NOMO-1 treated with dmso at 0.1 percent for 144 hours (cell line): ENCODE data around the gene FAM25C.
"Not testable (repeated sequence)": the region's sequence is repeated elsewhere in the genome, so short reads cannot be mapped to it uniquely, and the experiment has no call there.

Source experiments
- DNase-seq: peaks from one replicate; lab custom pipeline; 2025; ENCODE audit not compliant: unreplicated experiment; lab: John Stamatoyannopoulos, UW

The FAM25C gene

DNA sequence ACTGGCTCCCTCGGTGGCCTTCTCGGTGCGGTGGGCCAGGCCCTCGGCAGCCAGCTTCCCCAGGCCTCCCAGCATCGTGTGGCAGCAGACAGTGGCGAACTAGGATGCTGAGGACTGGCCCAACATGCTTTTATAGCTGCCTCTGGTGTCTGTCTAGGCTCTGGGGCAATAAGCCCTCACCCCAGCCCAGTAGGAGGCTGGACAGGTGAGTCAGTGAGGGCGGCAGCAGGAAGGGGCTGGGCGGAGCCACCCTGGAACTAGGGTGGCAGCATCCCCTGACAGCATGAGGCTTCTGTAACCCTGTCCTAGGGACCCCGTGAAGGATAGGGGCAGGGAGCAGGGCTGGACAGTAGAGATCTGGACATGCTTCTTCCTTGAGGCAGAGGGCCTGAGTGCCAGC is at the start of gene FAM25C:
Gene FAM25C, minus strand, starts transcription at position 101 of the 400 bp plus-strand sequence. Its CDS starts 26 bp downstream, at position 75.
- DNase-seq, result not testable (repeated sequence)

DNA sequence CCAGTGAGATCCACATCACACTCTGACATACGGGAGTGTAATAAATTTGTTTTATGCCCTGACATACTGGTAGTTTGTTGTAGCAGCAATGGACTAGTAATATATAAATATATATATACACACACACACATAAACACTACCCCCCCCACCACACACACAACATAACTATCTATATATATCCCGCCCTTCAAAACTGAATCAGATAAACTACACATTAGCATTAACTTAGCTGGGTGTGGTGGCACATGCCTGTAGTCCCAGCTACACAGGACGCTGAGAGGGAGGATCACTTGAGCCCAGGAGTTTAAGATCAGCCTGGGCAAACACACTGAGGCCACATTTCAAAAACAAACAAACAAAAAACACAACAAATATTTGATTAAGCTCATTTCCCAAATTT is 45.0 kb upstream of the FAM25C start:
- not testable (repeated sequence) for DNase-seq

DNA sequence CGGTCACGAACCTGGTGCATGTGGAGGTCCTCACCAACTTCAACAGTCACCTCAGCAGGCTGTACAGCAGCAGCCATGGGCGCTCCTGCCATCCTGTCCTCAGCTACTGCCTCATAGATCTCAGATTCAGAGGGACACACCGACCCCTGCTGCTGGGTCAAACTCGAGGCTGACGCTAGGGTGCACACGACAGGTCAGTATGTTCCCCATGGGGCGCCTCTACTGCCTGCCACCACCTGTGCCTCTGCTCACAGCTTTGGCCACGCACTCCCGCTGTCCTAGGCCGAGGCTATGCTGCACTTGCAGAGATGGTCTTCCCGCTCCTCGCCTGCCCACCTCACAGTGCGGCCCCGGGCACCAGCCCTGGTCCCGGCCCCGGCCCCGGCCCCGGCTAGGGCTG is 31.8 kb upstream of the FAM25C start:
- not testable (repeated sequence) for DNase-seq

DNA sequence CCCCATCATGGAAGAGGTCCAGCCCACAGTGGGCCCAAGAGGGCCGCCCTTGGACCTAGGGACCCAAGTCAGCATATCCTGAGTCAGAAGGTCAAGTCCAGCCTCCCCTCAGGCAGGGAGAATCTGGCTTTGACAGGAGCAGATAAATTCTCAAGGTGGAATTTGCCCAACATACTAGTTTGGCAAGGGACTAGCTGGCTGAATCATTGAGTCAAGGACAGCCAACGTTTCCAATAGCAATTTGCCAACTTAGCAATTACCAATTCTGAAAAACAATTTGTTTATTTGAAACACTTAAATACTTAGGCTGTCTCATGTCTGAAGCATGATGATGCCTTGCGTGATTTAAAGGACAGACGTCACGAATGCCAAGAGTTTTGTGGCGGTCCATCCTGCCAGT is 2.7 kb upstream of the FAM25C start:
- DNase-seq, result not testable (repeated sequence)

DNA sequence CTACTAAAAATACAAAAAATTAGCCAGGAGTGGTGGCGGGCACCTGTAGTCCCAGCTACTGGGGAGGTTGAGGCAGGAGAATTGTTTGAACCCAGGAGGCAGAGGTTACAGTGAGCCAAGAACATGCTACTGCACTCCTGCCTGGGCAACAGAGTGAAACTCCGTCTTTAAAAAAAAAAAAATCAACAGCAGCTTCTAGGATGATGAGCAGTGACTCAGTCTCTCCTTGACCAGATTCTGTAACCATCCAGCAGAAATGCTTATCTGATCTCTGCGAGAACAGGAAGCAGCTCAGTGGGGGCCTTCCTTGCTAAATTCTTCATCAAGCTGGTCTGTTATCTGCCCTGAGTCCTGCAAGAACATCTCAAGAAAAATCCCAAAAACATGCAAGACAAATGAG is 5.5 kb downstream of the FAM25C start:
- DNase-seq, result not testable (repeated sequence)

- DNase-seq, result not testable (repeated sequence)
Measured at GRCh38 chr10:47992560-47992959, 7.0 kb downstream of the FAM25C start.

DNA sequence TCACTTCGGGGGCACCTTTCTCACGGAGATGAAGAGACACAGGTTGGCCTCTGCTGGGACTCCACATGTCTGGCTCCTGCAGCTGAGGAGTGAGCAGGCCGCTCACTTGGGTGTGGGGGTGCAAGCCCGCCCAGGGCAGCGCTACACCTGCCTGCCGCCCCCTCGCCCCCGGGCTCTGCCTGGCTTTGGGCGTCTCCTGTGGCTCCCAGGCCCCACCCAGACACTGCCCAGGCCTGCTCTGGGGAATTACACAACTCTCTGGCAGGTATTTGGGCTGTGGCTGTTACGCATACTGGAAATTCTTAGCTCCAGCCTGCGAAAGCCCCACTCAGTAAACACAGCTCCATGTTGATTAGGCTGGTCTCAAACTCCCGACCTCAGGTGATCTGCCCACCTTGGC is 7.9 kb downstream of the FAM25C start:
- DNase-seq, result not testable (repeated sequence)

GRCh38 chr10:47990097-47990496 is 9.5 kb downstream of the FAM25C start:
- not testable (repeated sequence) for DNase-seq

GRCh38 chr10:47989542-47989950 is 10.0 kb downstream of the FAM25C start:
- not testable (repeated sequence) for DNase-seq

DNA sequence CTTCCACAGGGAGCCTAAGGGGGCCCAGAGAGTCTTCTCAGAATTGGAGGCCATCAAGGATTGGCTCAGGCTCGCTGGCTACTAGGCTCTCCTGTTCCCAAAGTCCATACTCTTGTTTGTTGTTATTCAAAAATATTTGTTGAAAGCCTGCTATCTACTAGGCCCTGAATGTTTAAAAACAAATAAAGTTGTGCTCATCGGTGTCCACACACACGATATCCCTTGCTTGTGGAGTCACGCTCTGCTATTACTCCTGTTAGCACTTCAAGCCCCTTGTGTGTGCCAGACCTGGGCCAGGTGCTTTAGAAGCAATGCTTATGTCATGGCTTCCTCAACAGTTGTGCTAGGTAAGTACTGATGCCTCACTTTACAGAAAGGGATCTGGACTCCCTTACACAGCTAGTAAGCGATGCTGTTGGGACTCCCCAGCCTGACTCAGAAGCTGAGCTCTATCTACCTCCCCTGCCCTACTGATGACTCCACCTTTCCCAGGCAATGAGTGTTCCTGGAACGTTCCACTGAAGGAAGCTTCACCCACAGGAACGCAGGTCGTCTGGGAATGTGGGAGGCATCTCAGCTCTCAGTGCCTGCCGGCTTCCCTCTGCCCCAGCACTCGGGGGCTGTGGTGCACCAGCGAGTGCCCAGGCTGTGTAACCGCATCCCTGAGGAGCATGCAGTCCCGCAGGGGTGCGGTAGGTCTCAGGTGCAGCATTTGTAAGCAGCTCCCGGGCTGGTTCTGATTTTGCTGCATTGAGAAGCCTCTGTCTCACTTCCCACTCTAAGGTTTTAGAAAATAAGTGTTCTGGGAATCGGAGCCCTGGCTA is 10.7 kb downstream of the FAM25C start:
- DNase-seq, result not testable (repeated sequence)

DNA sequence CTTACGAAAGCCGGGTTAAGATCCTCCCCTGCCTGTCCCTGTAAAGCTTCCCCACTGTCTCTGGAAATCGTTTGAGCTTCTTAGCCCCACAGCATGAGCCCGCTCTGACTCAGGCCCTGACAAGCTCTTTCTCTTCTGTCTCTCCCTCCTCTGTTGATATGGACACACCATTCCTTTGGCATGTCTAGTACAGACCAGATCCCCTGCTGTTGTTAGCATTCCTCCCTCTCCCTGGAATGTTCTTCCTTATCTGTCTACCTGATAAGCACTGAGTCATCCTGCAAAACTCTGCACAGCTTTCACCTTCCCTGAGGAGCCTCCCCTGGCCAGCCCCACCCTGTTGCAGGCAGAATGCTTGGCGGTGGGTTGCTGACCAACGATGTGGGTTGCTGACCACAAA is 11.6 kb downstream of the FAM25C start:
- DNase-seq, result not testable (repeated sequence)

DNA sequence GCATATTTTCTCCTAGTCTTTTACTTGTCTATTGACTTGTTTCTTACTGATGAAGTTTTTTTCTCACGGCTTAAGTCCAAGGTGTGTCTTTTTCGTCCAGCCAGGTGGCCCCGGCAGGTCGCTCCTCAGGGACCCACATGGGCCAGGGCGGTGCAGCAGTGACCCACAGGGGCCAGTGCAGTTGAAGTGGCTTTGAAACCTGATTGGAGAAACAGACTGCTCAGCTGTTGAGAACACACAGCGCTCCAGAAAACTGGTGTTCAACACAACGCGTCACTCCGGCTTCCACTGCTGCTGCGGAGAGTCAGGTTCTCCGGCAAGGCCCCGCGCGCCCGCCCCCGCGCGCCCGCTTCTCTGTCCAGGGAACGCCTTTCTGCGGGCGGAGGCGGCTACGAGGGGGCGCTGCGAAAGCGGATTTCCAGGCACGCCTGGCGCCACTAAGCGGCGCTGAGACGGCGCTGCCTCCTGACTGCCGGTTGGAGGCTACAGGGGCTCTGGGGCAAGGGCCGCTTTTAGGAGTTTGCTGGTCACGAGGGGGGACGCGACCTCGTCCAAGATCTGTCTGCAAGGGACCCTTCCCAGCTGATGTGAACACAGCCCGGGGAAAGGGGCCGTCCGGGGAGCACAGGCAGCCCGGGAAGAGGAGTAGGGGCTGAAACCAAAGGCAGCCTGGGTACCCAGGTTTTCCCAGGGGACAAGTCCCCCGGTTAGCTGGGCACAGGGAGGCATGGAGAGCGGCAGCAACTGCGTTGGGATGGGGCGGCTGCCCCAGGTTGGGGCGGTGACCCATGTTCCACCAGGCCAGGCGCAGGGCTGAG is 13.0 kb downstream of the FAM25C start:
- not testable (repeated sequence) for DNase-seq

DNA sequence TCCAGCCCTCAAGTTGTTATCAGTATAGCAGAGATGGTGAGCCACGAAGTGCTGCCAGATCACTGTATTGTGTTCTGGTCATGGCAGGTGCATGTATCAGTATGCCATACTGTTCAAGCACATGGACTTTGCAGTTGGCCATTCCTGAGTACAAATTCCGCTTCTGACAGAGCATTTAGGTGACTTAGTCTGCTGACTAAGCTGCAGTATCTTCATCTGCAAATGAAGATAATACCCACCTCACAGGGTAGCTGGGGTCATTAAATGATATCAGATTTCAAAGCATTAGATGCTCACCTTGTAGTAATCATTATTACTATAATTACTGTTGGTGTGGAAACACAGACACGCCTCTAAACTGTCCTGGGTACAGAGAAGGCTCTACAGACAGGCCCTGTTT is 24.2 kb downstream of the FAM25C start:
- DNase-seq, result not testable (repeated sequence)

DNA sequence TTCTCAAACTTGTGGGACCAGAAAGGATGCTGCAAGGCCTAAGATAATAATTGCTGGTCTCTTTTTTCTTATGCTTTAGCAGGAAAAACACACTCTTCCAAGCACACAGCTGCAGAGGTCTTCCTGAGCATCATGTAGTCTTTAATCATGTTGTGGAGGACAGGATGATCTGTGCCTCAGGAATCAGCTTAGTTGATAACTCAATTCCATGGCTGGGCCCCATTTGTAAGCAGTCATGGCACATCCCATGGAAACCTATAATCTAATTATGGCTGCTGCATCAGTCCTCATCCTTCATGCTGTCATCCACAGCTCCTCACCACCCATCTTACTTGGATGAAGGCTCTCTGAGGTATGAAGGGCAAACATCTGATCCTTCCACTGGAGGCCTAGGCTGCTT is 26.5 kb downstream of the FAM25C start:
- not testable (repeated sequence) for DNase-seq

DNA sequence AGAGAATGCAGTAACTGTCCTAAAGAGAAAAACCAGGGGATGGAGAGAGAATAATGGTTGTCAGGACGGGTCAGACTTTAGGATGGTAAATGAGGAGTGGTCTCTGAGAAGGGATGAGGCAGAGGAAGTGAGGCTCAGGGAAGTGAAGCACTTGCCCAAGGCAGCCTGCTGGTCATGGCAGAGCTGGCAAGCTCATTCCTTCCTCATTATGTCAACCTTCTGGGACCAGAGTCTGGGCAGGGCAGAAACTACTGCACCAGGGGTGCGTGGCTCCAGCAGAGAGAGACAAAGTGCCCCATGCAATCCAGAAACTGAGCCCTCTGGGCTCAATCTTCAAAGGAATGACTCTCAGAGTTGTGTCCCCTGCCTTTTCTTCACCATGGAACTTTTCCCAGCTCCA is 27.5 kb downstream of the FAM25C start:
- DNase-seq, result not testable (repeated sequence)

GRCh38 chr10:47971598-47971997 is 28.0 kb downstream of the FAM25C start:
- DNase-seq, result not testable (repeated sequence)

GRCh38 chr10:47970047-47970446 is 29.5 kb downstream of the FAM25C start:
- DNase-seq, result not testable (repeated sequence)

- not testable (repeated sequence) for DNase-seq
Measured at GRCh38 chr10:47968988-47969387, 30.6 kb downstream of the FAM25C start.

GRCh38 chr10:47964280-47965063 is 35.1 kb downstream of the FAM25C start:
- DNase-seq, result not testable (repeated sequence)

DNA sequence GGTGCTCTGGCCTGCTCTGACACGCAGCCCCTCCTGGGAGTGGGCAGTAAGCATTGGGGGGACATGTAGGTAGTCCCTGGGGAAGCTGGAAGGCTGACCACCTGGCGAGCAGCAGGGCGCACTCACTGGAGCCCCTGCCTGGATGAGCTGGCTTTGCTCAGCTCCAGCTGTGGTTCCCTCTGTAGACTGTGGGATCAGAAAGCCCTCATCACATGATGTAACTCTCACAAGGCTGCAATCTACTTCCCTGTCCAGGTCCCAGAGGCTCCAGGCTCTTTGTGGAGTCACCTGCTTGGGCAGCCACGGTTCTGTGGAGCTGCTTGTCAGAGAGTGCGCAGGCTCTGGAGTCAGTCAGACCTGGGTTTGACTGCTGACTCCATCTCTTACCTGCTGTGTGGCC is 36.8 kb downstream of the FAM25C start:
- not testable (repeated sequence) for DNase-seq

DNA sequence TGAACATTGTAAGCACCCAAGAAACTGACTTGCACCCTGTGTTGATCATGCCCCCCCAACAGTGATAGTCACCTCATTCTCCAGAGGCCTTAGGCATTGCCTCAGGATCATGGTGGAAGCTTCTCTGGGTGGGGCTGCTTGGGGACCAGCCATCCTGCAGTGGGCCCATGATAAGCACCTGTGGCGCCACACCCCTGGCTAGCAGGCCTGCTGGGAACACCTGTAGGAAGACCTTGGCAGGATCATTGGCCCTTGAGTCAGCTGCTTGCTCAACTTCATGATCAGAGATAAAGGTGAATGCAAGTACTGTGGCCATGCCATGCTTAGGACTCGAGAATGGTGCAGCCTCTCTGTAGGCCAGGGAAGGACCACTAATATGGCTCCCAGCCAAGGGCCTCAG is 38.9 kb downstream of the FAM25C start:
- not testable (repeated sequence) for DNase-seq
